Panc1 (cell line): ENCODE measurements around the gene KRTAP5-6.

ENCODE experiments used
- POLR2AphosphoS5 ChIP-seq: IDR thresholded peaks from 2 replicates; pipeline ENCODE4 v1.6.1; 2012; ENCODE audit warnings: mild to moderate bottlenecking, low read depth, low read length, moderate library complexity
- REST ChIP-seq, 2 experiments: IDR thresholded peaks; 2 replicates each; pipeline ENCODE4 v1.6.1; 2011 to 2012; ENCODE audit warnings: low read depth in 2 of 2, control low read depth in 1 of 2, low read length in 1 of 2, mild to moderate bottlenecking in 1 of 2, moderate library complexity in 1 of 2; ENCODE audit not compliant: insufficient read depth in 1 of 2
- SIN3A ChIP-seq: IDR thresholded peaks from 2 replicates; pipeline ENCODE4 v1.6.1; 2012; ENCODE audit warnings: low read depth, mild to moderate bottlenecking, low read length, moderate library complexity, borderline replicate concordance; ENCODE audit not compliant: insufficient read depth
- TCF7L2 ChIP-seq: IDR thresholded peaks from 2 replicates; pipeline ENCODE4 v1.6.1; 2011; ENCODE audit warnings: mild to moderate bottlenecking, low read depth, low read length, inconsistent platforms
- TF ChIP-seq, protein P1 (sequence below): fragments of 450-650 bp; IDR thresholded peaks from 2 replicates; pipeline ENCODE4 v1.5.1; 2017; ENCODE audit warnings: mild to moderate bottlenecking

- TF ChIP-seq POLR2AphosphoS5 = no peak
- TF ChIP-seq, protein P1, sequence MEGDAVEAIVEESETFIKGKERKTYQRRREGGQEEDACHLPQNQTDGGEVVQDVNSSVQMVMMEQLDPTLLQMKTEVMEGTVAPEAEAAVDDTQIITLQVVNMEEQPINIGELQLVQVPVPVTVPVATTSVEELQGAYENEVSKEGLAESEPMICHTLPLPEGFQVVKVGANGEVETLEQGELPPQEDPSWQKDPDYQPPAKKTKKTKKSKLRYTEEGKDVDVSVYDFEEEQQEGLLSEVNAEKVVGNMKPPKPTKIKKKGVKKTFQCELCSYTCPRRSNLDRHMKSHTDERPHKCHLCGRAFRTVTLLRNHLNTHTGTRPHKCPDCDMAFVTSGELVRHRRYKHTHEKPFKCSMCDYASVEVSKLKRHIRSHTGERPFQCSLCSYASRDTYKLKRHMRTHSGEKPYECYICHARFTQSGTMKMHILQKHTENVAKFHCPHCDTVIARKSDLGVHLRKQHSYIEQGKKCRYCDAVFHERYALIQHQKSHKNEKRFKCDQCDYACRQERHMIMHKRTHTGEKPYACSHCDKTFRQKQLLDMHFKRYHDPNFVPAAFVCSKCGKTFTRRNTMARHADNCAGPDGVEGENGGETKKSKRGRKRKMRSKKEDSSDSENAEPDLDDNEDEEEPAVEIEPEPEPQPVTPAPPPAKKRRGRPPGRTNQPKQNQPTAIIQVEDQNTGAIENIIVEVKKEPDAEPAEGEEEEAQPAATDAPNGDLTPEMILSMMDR = no peak
- TF ChIP-seq SIN3A = no peak
- no peak for TF ChIP-seq REST (IDR thresholded peaks at IDR 0.05; ENCODE audit: insufficient read depth in 1 of 2, low read depth in 2 of 2, low read length in 1 of 2)
- no peak for TF ChIP-seq TCF7L2
Measured at GRCh38 chr11:1655168-1656060, 41.6 kb upstream of the KRTAP5-6 start.
